ENCODE data around the gene SPSB1. TPM values are rescaled to one million over a fixed set of nuclear protein-coding genes. Genes with fewer than 3 reads are reported as not detected.
A peak's percentile ranks its signal among the peaks of the same experiment; 100 is the strongest.

The SPSB1 gene
- total and polyA plus RNA-seq, 2 of the 4 experiments (the other 2 are of a cell fraction) = 16.7 to 19.8 TPM

DNA sequence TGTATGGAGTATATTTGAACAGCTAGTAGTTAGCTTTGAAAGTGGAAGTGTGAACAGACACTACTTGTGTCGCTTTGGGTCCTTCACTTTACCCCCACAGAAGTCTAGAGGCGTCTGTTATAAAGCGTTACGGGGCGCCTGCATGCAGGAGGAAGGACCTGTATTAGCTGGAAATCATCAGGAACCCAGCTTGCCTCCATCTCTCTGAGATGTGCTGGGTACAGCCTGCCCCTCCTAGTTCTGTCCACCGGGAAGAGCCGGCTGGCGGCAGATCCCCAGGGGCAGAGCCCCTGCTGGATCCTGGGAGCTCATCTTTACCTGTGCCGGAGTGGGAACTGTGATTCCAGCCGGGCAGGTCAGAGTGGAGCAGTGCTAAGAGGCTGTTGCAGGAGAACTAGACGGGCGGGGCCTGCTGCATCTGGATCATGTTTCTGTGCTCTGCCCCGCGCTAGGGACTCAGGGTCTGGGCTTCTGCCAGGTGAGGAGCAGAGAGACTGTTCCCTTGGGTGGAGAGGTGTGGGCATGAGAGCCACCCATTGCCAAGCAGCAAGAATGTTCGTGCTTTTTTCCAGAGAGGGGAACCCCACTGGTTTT lies 22.3 kb upstream of the SPSB1 start:
- Histone ChIP-seq H2BK5ac (ENCODE audit: low read depth, low read length, poor library complexity, severe bottlenecking) (no peak overlapping the region), H2BK15ac (ENCODE audit: low read depth, low read length) (no peak overlapping the region), H2AK9ac (replicated peaks; ENCODE audit: low read depth, low read length, poor library complexity) (no peak overlapping the region), H2AK5ac (ENCODE audit: low read depth, low read length) (0 out of 2 replicates have a peak overlapping the region, but pooled peaks have one; percentile 4), H3K23ac (ENCODE audit: low read depth, low read length) (no peak overlapping the region; the same call in 1 of the 2 replicates), H3K4me2 (ENCODE audit: low read depth, low read length) (no peak overlapping the region), H2AFZ (replicated peaks; ENCODE audit: low read length, poor library complexity) (no peak overlapping the region), H3K27me3 (ENCODE audit: control insufficient read depth, insufficient read depth, low read length) (no peaks in the 10 kb centered on the region), H4K91ac (ENCODE audit: insufficient read depth, low read depth, low read length) (no peak overlapping the region), H3K79me1 (ENCODE audit: low read depth in 1 of 2, low read length in 2 of 2) (peaks cover 0 to 17% of the 10 kb centered on the region in 2 experiments; a peak in 1 of 4 replicates), H3K14ac (replicated peaks; ENCODE audit: low read depth, low read length) (no peak overlapping the region), H3K4ac (ENCODE audit: low read depth, low read length) (no peak overlapping the region), H3K9ac (ENCODE audit: low read depth, low read length) (no peak overlapping the region), H3K4me3 (ENCODE audit: insufficient read depth, low read depth, low read length) (no peak overlapping the region), H3K36me3 (ENCODE audit: control insufficient read depth, insufficient read depth, low read length) (peaks cover 6% of the 10 kb centered on the region; the same call in 1 of the 2 replicates), H3K4me1 (ENCODE audit: control insufficient read depth, insufficient read depth, low read length) (peaks cover 12% of the 10 kb centered on the region), H3K18ac (ENCODE audit: low read depth, low read length) (no peak overlapping the region), H2BK20ac (ENCODE audit: low read depth, low read length) (no peak overlapping the region), H4K8ac (ENCODE audit: low read depth in 2 of 2, low read length in 2 of 2) (no peak overlapping the region), H3K9me1 (ENCODE audit: insufficient read depth, low read length) (peaks cover 5% of the 10 kb centered on the region), H3K9me3 (ENCODE audit: control insufficient read depth, insufficient read depth, low read length) (no peaks in the 10 kb centered on the region), H4K5ac (ENCODE audit: low read depth, low read length) (no peak overlapping the region), H4K20me1 (ENCODE audit: insufficient read depth, low read length) (no peaks in the 10 kb centered on the region), H2BK120ac (ENCODE audit: low read depth, low read length) (no peak overlapping the region), H3K27ac (ENCODE audit: insufficient read depth, low read length) (no peak overlapping the region), H3K56ac (ENCODE audit: extremely low read depth, insufficient read depth, low read length) (no peak overlapping the region)
- TF ChIP-seq MXI1 (IDR thresholded peaks at IDR 0.05; ENCODE audit: borderline replicate concordance, low read depth, low read length) = no peak
- no peak for TF ChIP-seq NFE2L2 (IDR thresholded peaks at IDR 0.05; ENCODE audit: low read depth, low read length)
- TF ChIP-seq RCOR1 (IDR thresholded peaks at IDR 0.05; ENCODE audit: insufficient replicate concordance, low read length) = no peak
- TF ChIP-seq, protein P1, sequence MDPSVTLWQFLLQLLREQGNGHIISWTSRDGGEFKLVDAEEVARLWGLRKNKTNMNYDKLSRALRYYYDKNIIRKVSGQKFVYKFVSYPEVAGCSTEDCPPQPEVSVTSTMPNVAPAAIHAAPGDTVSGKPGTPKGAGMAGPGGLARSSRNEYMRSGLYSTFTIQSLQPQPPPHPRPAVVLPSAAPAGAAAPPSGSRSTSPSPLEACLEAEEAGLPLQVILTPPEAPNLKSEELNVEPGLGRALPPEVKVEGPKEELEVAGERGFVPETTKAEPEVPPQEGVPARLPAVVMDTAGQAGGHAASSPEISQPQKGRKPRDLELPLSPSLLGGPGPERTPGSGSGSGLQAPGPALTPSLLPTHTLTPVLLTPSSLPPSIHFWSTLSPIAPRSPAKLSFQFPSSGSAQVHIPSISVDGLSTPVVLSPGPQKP (IDR thresholded peaks at IDR 0.05; ENCODE audit: borderline replicate concordance, low read depth, low read length) = no peak
- TF ChIP-seq SMC3 (IDR thresholded peaks at IDR 0.05; ENCODE audit: low read depth, low read length) = no peak
- no peak for TF ChIP-seq RFX5 (IDR thresholded peaks at IDR 0.05; ENCODE audit: low read depth, low read length)
- no peak for TF ChIP-seq MAFK (IDR thresholded peaks at IDR 0.05; ENCODE audit: low read depth, low read length)
- TF ChIP-seq MAZ (IDR thresholded peaks at IDR 0.05; ENCODE audit: borderline replicate concordance, low read depth, low read length) = no peak
- TF ChIP-seq, protein P2, sequence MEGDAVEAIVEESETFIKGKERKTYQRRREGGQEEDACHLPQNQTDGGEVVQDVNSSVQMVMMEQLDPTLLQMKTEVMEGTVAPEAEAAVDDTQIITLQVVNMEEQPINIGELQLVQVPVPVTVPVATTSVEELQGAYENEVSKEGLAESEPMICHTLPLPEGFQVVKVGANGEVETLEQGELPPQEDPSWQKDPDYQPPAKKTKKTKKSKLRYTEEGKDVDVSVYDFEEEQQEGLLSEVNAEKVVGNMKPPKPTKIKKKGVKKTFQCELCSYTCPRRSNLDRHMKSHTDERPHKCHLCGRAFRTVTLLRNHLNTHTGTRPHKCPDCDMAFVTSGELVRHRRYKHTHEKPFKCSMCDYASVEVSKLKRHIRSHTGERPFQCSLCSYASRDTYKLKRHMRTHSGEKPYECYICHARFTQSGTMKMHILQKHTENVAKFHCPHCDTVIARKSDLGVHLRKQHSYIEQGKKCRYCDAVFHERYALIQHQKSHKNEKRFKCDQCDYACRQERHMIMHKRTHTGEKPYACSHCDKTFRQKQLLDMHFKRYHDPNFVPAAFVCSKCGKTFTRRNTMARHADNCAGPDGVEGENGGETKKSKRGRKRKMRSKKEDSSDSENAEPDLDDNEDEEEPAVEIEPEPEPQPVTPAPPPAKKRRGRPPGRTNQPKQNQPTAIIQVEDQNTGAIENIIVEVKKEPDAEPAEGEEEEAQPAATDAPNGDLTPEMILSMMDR (conservative IDR thresholded peaks at IDR 0.05; ENCODE audit: low read depth, low read length) = no peak
- TF ChIP-seq FOS (IDR thresholded peaks at IDR 0.05; ENCODE audit: low read depth, low read length) = no peak
- TF ChIP-seq CEBPB (IDR thresholded peaks at IDR 0.05; ENCODE audit: low read depth, low read length) = no peak
- TF ChIP-seq RAD21 (IDR thresholded peaks at IDR 0.05; ENCODE audit: low read length) = no peak
- no peak for TF ChIP-seq CHD1 (IDR thresholded peaks at IDR 0.05; ENCODE audit: low read depth, low read length)
- no peak for TF ChIP-seq POLR2A (IDR thresholded peaks at IDR 0.05; ENCODE audit: low read depth, low read length)
- TF ChIP-seq, protein P3, sequence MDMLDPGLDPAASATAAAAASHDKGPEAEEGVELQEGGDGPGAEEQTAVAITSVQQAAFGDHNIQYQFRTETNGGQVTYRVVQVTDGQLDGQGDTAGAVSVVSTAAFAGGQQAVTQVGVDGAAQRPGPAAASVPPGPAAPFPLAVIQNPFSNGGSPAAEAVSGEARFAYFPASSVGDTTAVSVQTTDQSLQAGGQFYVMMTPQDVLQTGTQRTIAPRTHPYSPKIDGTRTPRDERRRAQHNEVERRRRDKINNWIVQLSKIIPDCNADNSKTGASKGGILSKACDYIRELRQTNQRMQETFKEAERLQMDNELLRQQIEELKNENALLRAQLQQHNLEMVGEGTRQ (IDR thresholded peaks at IDR 0.05; ENCODE audit: low read depth, low read length) = no peak
- DNase-seq (no peak), ATAC-seq (ENCODE audit: low read depth) (no peak)
- dilution Hi-C loops (cut with HindIII; ENCODE audit: low sequenced_read_pairs, unreplicated experiment) (no loop called here), intact Hi-C loops (cut with micrococcal nuclease) (no loop called here), in situ Hi-C loops (cut with MboI; ENCODE audit: low sequenced_read_pairs) (loop anchor here (10.0 kb wide), 1 partner anchor 304 kb away; no protein-coding TSS in a partner anchor)
- no TSS peak for BruUV-seq (replicated peaks)
- ChIA-PET POLR2A (ENCODE audit: unreplicated experiment) (no interaction called here), CTCF (interaction anchor here (1.1 kb wide), 1 partner anchor 224 kb away, joined by 3 read pairs; no protein-coding TSS in a partner anchor)
- 48% methylated on average over 3 of the region's 15 CpGs; no CpG with 5 or more reads in 1 of the 2 experiments for WGBS, 2 experiments (ENCODE audit: extremely low coverage in 2 of 2, insufficient read length in 1 of 2)

All from IMR-90 (cell line).